NOMO-1 treated with DMSO at 0.1 percent for 48 hours (cell line): ENCODE data around the gene PLA2G10.
A peak's percentile ranks its signal among the peaks of the same experiment; 100 is the strongest.
"Not testable (repeated sequence)": the region's sequence is repeated elsewhere in the genome, so short reads cannot be mapped to it uniquely, and the experiment has no call there.

Experiments
- DNase-seq: peaks from one replicate; lab custom pipeline; 2025; ENCODE audit not compliant: unreplicated experiment; lab: John Stamatoyannopoulos, UW

PLA2G10 gene

DNA sequence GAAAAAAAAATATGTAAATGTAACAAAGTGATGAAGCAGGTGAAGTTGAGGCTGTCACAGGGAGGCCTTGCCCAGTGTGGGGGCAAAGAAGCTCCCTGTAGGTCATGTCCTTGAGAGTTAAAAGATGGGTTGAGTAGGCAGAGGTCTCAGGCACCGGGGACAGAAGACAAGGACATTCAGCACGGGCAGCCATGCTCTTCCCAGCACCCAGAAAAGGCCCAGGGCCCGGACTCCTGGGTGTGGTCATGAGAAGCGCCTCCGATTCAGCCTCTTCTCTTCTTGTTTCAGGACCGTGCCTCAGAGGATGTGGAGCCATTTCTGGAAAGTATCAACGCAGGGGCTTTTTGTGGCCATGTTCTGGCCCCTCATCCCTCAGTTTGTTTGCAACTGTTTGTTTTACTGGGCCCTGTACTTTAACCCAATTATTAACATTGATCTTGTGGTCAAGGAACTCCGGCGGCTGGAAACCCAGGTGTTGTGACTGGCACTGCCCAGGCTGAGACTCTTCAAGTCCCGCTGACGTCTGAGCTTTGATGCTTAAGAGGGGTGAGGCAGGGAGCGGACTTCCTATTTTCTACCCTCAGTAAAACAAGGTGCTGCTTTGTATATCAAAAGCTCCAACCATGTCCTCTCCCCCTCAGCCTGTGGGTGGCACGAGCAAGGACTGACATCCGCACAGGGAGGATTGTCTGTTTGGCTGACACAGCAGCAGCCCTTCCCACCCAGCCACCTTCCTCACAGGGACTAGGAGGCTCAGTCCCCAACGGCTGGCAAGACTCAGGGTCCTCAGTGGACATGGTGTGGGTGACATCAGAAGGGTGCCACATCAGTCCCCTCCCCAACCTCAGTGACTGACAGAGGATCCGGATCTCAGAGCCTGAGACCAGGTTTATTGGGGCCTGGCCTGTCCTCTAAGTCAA is 26.5 kb downstream of the PLA2G10 start:
- DNase-seq = no peak

DNA sequence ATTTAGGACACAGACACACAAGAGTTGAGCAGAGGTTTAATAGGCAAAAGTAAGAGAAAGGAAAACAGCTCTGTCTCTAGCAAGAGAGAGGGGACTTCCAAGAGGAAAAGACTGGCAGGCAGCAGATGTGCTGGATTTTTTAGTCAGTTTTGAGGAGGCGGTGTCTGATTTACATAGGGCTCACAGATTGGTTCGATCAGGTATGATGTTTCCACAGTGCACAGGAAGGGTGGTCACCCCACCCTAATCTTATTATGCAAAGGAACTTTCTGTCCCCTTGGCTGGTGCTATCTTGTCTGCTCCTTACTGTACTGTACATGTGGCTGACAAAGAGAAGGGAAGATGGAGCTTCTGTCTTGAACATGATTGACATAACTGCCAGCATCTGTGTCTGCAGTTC is 36.0 kb downstream of the PLA2G10 start:
- DNase-seq = no peak

DNA sequence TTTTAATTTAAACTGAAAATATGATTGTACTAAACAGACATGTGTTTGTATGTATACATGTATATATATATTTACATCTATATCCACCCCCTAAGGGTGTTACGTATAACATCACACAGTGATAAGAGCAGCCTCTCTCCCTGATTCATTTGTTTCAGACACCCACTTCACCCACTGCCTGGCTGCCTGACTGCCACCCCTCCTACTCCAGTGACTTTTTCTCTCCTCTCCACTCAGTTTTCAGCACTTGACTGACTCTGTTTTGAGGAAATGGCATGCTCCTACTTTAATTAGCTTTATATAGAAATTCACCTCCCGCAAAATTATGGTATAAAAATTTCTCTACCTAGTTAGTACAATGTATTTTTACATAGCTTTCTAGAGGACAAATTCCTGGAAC is 41.4 kb downstream of the PLA2G10 start:
- no peak for DNase-seq

DNA sequence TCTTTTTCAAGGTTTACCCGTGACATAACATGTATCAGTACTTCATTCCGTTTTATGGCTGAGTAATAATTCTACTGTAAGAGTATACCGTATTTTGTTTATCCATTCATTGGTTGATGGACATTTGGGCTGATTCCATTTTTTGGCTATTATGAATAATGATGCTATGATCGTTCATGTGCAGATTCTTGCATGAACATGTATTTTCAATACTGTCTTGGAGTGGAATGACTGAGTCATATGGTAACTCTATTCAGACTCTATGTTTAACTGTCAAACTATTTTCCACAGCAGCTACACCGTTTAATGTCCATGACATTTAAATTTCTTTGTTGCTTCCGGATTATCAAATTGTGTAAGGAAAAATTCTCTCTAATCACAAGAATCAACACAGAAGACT is 43.5 kb downstream of the PLA2G10 start:
- no peak for DNase-seq

DNA sequence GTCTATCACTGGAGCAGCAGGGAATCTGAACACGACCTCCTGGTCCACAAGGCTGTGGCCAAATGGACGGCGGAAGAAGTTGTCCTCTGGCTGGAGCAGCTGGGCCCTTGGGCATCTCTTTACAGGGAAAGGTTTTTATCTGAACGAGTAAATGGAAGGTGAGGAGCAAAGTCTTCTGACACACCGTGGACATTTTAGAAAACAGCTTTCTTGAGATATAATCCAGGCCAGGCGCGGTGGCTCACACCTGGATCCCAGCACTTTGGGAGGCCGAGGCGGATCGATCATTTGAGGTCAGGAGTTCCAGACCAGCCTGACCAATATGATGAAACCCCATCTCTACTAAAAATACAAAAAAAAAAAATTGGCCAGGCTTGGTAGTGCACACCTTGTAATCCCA is 44.3 kb downstream of the PLA2G10 start:
- no peak for DNase-seq

DNA sequence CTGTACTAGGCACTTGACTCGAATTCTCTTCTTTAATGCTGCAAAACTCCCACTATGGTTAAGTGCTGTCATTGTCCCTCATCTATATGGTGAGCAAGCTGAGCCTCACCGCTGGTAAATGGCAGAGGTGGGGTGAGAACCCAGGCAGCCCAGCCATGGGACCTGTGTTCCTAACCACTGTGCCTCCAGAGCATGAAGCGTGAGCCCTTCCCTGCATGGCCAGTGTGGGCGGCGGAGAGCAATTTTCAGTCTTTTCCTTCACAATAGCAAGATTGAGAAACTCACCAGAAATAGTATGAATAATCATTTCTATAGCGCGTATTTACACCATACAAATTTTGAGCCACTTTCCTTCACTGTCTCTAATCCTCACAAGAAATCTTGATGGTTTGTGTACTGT is 52.2 kb downstream of the PLA2G10 start:
- DNase-seq = no peak

DNA sequence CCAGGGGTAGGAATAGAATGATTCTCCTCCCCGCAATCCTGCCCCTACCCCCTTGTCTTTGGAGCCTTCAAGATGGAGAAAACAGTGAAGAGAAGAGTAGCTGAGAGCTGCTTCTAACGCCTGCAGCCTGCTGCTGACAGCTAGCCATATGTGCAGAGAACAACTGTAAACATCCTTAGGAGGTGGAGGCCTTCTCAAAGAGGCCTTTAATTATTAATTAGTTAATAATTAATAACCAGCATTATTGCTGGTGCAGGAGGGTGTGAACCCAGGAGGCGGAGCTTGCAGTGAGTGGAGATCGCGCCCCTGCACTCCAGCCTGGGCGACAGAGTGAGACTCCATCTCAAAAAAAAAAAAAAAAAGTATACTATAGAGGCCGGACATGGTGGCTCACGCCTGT is 52.9 kb downstream of the PLA2G10 start:
- no peak for DNase-seq

DNA sequence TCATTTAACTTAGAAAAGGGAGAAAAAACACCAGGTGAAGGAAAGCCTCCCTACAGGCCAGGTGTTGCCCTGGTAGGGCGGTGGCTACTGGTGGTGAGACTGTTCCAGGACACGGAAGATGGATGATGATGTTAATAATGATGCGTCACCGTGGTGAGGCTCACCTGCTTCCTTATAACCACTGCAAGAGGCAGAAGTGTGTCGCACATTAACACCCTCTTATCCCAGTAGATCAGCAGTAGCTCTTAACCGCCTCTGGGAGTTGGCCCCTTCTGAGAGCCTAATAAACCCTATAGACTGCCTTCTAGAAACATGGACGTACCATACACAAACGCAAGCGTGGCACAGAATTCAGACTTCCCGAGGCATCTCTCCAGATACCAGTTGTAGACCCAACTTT is 53.6 kb downstream of the PLA2G10 start:
- DNase-seq = no peak

DNA sequence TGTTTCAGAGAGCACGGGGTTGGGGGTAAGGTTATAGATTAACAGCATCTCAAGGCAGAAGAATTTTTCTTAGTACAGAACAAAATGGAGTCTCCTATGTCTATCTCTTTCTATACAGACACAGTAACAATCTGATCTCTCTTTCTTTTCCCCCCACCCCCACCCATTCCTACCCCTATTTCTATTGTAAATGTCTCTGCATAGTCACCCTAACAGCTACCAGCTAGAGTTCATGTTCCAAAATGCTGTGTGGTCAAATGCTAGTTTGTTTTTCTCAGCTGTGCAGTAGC is 57.2 kb downstream of the PLA2G10 start:
- DNase-seq = not testable (repeated sequence)

DNA sequence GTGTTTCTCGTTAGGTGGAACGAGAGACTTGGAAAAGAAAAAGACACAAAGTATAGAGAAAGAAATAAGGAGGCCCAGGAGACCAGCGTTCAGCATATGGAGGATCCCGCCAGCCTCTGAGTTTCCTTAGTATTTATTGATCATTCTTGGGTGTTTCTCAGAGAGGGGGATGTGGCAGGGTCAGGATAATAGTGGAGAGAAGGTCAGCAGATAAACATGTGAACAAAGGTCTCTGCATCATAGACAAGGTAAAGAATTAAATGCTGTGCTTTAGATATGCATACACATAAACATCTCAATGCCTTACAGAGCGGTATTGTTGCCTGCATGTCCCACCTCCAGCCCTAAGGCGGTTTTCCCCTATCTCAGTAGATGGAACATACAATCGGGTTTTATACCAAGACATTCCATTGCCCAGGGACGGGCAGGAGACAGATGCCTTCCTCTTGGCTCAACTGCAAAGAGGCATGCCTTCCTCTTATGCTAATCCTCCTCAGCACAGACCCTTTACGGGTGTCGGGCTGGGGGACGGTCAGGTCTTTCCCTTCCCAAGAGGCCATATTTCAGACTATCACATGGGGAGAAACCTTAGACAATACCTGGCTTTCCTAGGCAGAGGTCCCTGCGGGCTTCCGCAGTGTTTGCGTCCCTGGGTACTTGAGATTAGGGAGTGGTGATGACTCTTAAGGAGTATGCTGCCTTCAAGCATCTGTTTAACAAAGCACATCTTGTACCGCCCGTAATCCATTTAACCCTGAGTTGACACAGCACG is 57.7 kb downstream of the PLA2G10 start:
- not testable (repeated sequence) for DNase-seq

DNA sequence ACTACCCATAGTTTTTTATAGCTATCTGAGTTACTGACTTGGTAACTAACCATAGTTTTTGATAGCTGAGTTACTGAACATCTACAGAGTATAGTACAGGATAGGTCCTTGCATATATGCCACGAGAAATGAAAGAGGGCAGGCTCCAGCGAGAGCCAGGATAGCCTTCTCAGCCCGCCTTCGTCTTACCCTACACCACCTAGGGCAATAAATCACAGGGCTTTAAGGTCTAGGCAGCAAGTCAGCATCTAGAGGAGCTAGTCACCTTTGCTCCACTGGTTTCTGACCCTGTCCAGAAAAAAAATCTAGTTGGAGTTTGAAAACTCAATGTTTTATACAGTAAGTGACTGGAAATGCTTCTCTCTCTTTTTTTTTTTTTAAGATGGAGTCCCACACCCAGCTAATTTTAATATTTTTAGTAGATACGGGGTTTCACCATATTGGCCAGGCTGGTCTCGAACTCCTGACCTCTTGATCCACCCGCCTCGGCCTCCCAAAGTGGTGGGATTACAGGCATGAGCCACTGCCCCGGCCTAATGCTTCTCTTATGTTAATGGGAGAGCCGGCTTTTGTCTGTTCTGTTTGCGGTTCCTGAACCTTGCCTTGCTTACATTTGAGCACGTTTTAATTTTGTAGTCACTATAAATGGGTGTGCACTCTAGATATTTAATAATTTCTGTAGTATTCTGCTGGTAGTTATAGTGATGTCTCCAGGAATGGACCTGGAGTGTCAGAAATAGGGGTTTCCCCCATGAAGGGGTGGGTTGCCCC is 58.5 kb downstream of the PLA2G10 start:
- DNase-seq = no peak

DNA sequence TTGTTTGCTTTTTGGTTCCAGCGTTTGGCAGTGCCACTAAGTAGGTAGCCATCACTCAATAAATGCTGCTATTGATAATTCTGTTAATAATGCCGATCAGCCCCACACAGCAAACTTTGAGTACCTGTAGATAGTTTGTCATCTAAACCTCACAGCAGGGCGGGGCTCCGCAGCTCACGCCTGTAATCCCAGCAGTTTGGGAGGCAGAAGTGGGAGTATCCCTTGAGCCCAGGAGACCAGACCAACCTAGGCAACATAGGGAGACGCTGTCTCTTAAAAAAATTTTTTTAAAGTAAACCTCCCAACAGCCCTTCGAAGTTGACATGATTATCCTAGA is 59.8 kb downstream of the PLA2G10 start:
- no peak for DNase-seq

DNA sequence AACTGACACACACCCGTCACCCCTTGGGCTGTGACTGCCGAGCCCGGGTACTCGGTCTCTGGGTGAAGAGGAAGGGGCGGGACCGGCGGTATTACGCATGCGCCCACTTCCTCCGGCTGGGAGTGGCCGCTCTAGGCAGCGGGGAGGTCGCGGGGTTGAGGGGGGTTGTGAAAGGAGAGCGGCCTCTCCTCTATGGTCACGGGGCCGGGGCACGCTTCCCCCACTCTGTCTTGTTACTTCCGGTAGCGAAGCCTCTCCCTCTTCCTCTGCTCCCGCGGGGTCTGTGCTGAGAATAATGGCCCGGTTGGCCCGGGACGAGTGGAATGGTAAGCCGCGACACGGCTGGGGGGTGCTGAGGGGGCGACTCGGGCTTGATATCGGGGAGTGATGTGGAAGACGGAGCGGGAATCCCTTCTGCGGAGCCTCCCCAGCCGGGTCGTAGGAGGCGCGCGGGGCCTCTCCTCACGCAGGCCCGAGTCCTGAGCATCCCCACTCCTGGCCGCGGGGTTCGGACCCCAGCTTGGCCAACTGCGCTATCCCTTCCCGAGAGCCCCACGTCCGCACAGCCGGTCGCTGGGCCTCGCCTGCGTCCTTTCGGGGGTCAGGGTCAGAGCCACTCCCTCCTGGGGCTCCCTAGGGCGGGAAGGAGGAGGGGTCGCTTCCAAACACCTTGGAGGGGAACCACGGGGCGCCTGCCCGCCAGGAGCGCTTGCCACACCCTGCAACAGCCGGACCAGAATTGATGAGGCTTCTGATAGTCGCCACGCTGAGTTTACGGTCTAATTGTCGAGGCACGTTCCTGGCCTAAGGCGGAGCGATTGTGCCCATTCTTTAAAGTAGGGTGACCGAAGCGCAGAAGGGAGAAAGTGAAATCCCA is 61.2 kb downstream of the PLA2G10 start, which contains the start of gene BFAR:
Gene BFAR, plus strand, starts transcription at position 259 of the 877 bp plus-strand sequence. CDS start 11,396 bp downstream, outside the sequence.
- peak; percentile 98 for DNase-seq

DNA sequence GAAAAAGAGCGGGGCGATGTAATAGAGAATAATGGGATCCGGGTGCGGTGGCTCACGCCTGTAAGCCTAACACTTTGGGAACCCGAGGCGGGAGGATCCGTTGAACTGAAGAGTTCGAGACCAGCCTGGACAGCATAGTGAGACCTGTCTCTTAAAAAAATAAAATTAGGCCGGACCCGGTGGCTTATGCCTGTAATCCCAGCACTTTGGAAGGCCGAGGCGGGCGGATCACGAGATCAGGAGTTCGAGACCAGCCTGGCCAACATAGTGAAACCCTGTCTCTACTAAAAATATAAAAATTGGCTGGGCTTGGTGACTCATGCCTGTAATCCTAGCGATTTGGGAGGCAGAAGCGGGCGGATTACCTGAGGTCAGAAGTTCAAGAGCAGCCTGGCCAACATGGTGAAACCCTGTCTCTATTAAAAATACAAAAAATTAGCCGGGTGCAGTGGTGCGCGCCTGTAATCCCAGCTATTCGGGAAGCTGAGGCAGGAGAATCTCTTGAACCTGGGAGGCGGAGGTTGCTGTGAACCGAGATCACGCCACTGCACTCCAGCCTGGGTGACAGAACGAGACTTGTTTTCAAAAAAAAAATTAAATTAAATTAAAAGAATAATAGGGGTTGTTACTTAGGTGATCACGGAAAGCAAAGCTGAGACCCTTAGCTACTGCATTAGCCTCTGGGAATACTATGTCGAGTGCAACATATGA is 63.3 kb downstream of the PLA2G10 start:
- not testable (repeated sequence) for DNase-seq

DNA sequence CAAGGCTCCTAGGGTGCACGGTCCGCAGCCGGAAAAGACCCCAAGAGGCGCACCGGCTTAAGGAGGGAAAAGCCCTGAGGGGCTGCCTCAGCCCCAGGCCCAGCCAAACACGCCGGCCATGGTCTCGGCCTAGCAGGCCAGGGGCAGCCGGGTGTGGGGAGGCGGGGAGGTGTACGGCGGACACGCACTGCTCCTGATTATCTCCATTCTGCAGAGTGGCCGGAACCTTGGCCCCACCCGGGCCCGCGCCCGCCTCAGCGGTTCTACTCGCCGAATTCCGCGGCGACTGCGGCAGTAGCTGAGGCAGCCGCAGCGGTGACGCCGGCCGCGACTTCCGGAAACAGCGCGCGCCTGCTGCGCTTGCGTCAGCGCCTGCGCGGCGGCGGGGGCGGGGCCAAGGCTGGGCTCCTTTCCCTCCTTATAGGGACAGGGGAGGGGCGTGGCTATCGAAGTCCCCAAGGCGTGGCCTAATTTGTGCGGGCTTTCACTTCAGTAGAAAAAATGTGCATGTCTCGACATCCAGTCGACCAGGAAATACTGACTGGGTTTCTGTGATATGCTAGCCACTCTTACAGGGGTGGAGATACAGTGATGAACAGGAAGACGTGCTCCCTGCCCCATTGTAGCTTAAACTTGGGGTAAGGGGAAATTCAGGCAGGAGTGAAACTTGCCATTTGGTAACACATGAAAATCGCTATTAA is 64.0 kb downstream of the PLA2G10 start, which contains the start of gene PARN:
Gene PARN, minus strand, starts transcription at position 342 of the 701 bp plus-strand sequence. Its CDS starts 135 bp downstream, at position 207.
- peak; percentile 99 for DNase-seq

DNA sequence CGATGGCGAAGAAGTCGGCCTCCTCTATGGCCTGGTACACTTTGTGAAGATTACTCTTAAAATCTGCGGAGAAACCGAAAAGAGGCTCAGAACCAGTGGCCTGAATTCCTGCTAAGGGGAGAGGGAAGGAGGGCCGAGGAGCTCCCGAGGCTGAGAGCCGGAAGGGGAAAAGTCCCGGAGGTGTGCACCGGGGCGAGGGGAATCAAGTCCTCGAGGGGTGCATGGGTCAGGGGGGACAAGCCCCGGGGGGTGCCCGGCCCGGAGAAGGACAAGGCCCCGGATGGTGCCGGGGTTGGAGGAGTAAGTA is 64.5 kb downstream of the PLA2G10 start:
- no peak for DNase-seq

DNA sequence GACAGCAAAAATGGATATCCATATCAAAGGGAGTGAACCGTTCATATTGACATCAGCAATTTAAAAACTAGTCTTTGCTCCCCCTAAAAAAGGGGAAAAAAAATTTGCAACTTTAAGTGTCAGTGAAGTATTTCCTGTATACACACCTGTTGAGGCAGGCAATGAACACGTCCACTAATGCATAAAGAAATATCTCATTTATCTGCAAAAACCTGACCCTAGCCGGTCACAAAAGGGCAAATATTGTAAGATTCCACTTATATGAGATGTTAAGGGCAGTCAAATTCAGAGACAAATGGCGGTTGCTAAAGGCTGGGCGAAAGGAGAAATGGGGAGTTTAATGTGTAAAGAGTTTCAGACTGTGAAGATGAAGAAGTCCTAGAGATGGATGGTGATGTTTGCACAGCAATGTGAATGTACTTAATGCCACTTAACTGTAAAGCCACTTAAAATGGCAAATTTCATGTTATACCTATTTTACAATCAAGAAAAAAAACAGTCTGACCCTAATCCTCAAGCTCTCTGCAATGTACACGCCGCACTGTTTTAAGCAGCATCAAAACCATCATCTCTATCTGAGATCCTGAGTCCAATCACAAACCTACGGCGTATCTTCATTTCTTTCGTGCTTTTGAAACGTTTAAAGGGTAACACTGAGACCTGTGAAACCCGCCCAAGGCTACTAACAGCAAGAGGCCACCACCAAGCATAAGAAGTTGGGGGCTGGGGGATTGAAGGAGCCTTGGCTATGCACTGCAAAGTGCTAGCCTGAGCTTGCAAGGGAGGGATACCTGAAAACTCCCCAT is 65.1 kb downstream of the PLA2G10 start:
- peak; percentile 11 for DNase-seq

DNA sequence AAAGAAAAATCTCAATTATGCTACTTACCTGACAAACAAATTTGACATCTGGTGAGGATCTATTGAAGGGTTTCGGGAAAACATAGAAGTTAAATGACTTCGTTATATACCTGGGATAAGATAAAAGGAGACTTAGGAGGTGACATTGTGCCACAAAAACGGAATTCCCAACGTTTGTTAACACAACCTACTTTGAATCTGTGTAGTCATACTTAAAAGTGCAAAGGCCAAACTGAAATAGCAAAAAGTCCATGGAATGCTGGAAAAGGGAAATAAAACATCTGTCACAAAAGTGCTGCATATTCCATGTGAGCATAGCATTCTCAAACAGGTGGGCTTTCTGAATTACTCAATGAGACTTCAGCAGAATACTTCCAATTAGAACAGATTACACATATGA is 67.0 kb downstream of the PLA2G10 start:
- no peak for DNase-seq
